Tongue (tissue), 2 donors: ENCODE measurements around the gene SLC23A2. TPM values are rescaled to one million over a fixed set of nuclear protein-coding genes. Genes with fewer than 3 reads are reported as not detected.
"Not testable (repeated sequence)": the region's sequence is repeated elsewhere in the genome, so short reads cannot be mapped to it uniquely, and the experiment has no call there.

ENCODE experiments used
- DNase-seq: peaks from one replicate; pipeline ENCODE4 v3.0.0-alpha.2; 2015
- total RNA-seq: library from RNA; depleted of rRNA; stranded (reverse); fragments of >200 nt; gene quantifications from one replicate; pipeline ENCODE4 v1.2.3, GENCODE V29; 2014

SLC23A2 gene
- 14.1 TPM for total RNA-seq

- DNase-seq: peak; percentile 61
These were observed at the start of gene SLC23A2 for GRCh38 chr20:5001174-5002076. SLC23A2 (minus strand) TSS chr20:5001510; CDS start chr20:4932562, 68,948 bp downstream.

GRCh38 chr20:5046656-5047339, 45.5 kb upstream of the SLC23A2 start:
- no peak for DNase-seq

GRCh38 chr20:5045906-5046305, 44.6 kb upstream of the SLC23A2 start:
- no peak for DNase-seq

DNA sequence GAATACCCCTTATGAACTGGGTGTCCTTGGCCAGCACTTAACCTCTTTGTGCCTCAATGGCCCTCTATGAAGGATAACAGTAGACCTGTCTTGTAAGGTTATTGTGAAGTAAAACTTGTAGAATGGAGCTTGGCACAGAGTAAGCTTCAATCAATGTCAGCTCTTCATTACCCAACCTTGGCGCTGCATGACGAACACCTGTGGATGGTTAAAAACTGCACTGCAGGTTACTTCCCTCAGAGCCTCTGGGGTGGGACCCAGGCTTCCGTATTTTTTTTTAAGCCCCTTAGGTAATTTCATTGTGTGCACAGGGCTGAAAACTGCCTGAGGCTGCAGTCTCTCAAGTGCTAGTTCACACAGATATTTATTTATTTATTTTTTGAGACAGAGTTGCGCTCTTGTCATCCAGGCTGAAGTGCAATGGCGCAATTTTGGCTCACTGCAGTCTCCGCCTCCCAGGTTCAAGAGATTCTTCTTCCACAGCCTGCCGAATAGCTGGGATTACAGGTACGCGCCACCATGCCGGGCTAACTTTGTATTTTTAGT, 42.8 kb upstream of the SLC23A2 start:
- no peak for DNase-seq

DNA sequence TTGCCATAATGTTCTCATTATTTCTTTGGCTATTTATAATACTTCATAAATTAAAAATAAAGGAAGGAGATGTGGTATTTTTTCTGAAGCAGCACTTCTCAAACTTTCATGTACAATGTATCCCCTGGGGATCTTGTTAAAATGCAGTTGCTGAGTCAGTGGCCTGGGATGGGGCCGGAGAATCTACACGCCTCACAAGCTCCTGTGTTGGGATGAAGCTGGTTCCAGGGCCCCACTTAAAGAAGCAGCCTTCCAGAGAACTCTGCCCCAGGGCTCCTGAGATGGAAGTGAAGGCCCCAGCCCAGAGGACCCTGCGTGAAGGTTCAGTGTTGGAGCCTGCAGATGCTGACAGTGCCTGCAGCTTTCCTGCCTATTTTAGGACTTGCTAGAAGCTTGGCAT, 40.1 kb upstream of the SLC23A2 start:
- DNase-seq: no peak

DNA sequence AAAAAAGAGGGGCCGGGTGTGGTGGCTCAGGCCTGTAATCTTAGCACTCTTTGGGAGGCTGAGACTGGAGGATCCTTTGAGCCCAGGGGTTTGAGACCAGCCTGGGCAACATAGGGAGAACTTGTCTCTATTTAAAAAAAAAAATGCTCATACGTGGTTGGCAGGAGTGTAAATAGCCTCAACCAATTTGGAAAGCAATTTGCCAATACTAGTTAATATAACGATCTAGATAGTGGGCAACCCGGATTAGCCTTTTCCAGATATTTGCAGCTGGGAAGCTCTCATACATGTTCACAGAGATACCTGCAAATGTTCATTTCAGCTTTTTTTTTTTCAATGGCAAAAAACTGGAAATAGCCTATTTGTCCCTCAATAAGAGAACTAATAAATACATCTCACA, 39.0 kb upstream of the SLC23A2 start:
- DNase-seq: no peak

DNA sequence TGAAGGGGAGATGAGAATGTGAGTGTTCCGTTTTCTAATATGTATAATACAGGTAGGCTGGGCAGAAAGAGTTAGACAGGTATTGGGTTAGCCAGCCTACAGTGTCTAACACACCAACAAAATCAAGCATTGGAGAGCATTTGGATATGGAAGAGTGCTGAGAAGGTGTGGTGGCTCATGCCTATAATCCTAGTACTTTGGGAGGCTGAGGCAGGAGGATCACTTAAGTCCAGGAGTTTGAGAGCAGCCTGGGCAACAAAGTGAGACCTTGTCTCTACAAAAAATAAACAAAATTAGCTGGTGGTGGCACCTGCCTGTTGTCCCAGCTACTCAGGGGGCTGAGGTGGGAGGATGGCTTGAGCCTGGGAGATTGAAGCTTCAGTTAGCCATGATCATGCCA, 38.6 kb upstream of the SLC23A2 start:
- no peak for DNase-seq

DNA sequence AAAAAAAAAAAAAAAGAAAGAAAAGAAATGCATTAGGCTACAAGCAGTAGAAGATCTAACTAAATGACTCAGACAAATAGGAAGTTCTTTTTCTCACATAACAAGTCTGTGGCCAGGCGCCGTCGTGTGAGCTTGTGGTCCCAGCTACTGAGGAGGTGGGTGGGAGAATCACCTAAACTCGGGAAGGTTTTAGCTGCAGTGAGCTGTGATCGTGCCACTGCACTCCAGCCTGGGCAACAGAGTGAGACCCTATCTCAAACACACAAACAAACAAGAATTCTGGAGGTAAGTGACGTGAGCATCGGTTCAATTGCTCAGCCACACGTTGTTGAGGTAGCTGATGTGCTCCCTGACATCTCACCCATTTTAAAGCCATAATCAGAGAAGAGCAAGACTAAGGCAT, 37.9 kb upstream of the SLC23A2 start:
- DNase-seq: no peak

DNA sequence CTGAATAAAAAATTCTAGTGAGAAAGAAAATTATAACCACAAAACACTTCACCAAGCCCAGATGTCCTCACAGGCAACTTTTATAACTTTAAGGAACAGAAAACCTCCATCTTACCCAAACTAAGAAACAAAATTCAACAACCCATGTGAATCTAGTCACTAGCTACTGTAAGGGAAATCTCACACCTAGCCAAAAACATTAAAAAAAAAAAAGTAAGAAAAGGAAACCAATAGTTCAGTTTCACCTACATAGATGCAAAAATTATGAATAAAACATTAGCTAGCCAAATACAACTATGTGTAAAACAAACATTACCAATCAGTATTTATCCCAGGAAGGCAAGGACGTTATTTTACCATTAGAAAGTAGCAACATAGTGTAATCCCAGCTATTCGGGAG, 35.5 kb upstream of the SLC23A2 start:
- no peak for DNase-seq

GRCh38 chr20:5035518-5035917, 34.2 kb upstream of the SLC23A2 start:
- not testable (repeated sequence) for DNase-seq

DNA sequence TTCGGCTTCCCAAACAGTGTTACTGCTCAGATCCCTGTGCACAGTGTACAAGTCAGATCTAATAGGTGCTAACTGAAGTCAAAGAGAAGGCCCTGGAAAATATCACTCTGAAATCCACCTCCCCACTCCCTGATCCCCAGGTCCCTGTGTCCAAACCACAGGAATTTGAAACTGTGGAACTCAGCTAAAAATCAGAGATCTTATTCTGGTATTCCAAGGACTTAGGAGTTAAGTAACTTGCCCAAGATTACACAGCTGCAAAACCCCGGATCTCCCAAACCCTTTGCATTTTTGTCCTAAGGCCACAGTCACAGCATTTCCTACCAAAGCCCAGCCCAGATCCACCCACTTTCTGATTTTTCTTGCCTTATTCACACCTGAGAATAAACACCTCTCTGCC, 32.3 kb upstream of the SLC23A2 start:
- DNase-seq: no peak

DNA sequence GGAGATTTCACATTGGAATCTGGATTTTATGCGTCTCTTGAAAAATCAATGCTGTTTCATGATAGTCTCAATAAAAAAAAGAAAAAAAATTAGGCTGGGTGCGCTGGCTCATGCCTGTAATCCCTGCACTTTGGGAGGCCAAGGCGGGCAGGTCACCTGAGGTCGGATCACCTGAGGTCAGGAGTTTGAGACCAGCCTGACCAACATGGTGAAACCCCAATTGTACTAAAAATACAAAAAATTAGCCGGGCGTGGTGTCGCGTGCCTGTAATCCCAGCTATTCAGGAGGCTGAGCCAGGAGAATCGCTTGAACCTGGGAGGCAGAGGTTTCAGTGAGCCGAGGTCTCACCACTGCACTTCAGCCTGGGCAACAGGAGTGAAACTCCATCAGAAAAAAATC, 30.4 kb upstream of the SLC23A2 start:
- not testable (repeated sequence) for DNase-seq

DNA sequence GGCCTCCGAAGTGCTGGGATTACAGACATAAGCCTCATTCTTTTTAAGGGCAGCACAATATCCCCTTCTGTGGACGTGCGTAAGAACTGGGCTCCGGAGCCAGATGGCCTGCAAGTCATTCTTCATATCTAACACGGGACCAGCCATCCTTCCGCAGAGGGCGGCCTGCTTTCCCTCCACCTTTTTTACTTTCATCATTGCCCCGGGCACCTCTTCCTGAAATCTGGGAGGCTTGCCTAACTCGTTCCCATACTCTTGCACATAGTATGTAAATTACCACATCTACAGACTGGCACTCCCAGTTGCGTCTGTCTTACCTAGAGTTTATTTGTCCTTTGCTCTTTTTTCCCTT, 29.9 kb upstream of the SLC23A2 start:
- DNase-seq: no peak

- DNase-seq: no peak
These were observed 29.3 kb upstream of the SLC23A2 start for GRCh38 chr20:5030348-5031205.

DNA sequence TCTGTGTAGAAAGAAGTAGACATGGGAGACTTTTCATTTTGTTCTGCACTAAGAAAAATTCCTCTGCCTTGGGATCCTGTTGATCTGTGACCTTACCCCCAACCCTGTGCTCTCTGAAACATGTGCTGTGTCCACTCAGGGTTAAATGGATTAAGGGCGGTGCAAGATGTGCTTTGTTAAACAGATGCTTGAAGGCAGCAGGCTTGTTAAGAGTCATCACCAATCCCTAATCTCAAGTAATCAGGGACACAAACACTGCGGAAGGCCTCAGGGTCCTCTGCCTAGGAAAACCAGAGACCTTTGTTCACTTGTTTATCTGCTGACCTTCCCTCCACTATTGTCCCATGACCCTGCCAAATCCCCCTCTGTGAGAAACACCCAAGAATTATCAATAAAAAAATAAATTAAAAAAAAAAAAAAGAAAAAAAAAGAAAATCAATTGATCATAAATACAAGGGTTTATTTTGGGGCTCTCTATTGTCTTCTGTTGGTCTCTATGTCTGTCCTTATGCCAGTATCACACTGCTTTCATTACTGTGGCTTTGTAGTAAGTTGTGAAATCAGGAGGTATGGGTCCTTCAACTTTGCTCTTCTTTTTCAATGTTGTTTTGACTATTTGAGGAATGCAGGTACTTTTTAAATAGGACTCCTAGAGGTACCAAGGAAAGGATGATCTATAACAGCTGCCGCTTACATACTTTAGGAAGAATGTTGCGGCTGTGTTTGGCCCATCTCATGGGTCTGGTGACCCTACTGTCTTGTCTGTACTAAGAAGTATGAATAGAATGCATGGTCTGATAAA, 27.1 kb upstream of the SLC23A2 start:
- not testable (repeated sequence) for DNase-seq

DNA sequence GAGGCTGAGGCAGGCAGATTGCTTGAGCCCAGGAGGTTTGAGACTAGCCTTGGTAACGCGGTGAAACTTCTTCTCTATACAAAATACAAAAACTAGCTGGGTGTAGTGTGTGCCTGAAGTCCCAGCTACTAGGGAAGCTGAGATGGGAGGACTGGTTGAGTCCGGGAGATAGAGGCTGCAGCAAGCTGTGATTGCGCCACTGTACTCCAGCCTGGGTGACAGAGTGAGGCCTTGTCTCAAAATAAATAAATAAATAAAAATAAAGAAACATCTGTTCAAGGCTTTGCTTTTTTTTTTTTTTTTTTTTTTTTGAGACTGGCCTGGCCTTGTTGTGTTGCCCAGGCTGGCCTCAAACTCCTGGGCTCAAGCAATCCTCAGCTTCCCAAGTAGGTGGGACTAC, 23.7 kb upstream of the SLC23A2 start:
- DNase-seq: no peak

GRCh38 chr20:5024103-5024502, 22.8 kb upstream of the SLC23A2 start:
- DNase-seq: no peak

DNA sequence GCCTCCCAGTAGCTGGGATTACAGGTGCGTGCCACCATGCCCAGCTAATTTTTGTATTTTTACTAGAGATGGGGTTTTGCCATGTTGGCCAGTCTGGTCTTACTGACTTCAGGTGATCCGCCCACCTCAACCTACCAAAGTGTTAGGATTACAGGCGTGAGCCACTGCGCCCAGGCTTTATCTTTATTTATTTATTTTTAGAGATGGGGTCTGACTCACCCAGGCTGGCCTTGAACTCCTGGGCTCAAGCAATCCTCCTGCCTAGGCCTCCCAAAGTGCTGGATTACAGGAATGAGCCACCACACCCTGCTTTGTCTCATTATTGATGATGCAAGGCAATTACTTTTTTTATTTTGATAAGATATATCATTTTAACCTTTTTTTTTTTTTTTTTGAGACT, 21.9 kb upstream of the SLC23A2 start:
- DNase-seq: not testable (repeated sequence)

DNA sequence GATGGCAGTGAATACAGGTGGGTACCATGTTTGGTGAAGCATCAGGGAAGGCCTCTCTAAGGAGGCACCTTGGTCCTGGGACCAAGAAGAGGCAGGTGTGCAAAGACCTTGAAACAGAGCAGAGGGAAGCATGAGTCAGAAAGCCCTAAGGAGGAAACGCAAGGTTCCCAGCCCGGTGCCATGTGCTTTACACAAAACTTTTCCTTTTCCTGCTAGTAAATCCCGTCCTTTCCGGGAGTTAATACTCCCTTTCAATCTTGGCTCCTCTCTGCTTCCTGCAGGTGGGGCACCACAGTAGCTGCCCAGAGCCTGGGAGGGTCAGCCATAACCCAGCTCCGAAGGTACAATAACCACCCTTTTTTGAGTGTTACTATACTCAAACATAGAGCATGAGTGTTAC, 19.4 kb upstream of the SLC23A2 start:
- DNase-seq: no peak

- no peak for DNase-seq
These were observed 12.6 kb upstream of the SLC23A2 start for GRCh38 chr20:5013682-5014447.

DNA sequence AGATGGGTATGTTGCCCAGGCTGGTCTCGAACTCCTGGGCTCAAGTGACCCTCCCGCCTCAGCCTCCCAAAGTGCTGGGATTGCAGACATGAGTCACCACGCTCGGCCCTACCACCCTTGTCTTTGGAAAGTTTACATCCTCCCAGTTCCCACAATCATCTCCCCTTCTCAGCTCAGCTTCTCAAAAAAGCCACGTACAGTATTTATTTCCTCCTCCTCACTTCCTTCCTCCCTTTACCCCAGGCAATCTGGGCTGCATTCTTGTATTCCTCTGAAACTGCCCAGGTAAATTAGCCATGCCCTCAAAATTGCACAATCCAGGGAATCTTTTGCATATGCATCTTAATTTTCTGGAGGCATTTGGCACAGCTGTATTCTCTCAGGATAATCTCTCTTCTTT, 7.4 kb upstream of the SLC23A2 start:
- DNase-seq: no peak
